K562 (cell line): ENCODE measurements around the gene B3GALNT2. TPM values are rescaled to one million over a fixed set of nuclear protein-coding genes. Genes with fewer than 3 reads are reported as not detected.

ENCODE experiments used
- ARNT ChIP-seq, 2 experiments: fragments of 450-650 bp; IDR thresholded peaks; 2 replicates each; pipeline ENCODE4 v1.6.1; 2016; ENCODE audit warnings: mild to moderate bottlenecking in 1 of 2
- BCOR ChIP-seq: fragments of 450-650 bp; IDR thresholded peaks from 2 replicates; pipeline ENCODE4 v1.6.1; 2016
- BRD4 ChIP-seq: fragments of 200-600 bp; sonication (generic); IDR thresholded peaks from 2 replicates; pipeline ENCODE4 v1.6.1; 2017; ENCODE audit warnings: inconsistent platforms
- CXXC5 ChIP-seq: fragments of 250-450 bp; sonication (Bioruptor Pico); IDR thresholded peaks from 2 replicates; pipeline ENCODE4 v1.8.0; 2022; ENCODE audit warnings: inconsistent platforms, mild to moderate bottlenecking, moderate library complexity
- DDX20 ChIP-seq: fragments of 450-650 bp; IDR thresholded peaks from 2 replicates; pipeline ENCODE4 v1.6.1; 2016; ENCODE audit warnings: missing genetic modification characterization, low read depth, mild to moderate bottlenecking, missing compliant biosample characterization, moderate library complexity
- ELF1 ChIP-seq: fragments of 200-800 bp; sonication (Bioruptor generic); IDR thresholded peaks from 2 replicates; pipeline ENCODE4 v1.6.1; 2016; ENCODE audit warnings: missing genetic modification characterization, missing compliant biosample characterization
- EWSR1 ChIP-seq: fragments of 450-650 bp; IDR thresholded peaks from 2 replicates; pipeline ENCODE4 v1.6.1; 2018; ENCODE audit warnings: borderline replicate concordance, mild to moderate bottlenecking, low read depth, moderate library complexity; ENCODE audit not compliant: partially characterized antibody
- FOXA1 ChIP-seq: fragments of 450-650 bp; IDR thresholded peaks from 2 replicates; pipeline ENCODE4 v1.6.1; 2016; ENCODE audit warnings: mild to moderate bottlenecking, borderline replicate concordance
- FOXJ2 ChIP-seq: fragments of 200-800 bp; sonication (Bioruptor generic); IDR thresholded peaks from 2 replicates; pipeline ENCODE4 v1.6.1; 2016; ENCODE audit warnings: missing genetic modification characterization, missing compliant biosample characterization
- HDAC6 ChIP-seq: IDR thresholded peaks from 2 replicates; pipeline ENCODE4 v1.6.1; 2012; ENCODE audit warnings: low read depth, mild to moderate bottlenecking, control low read depth, inconsistent platforms, low read length, moderate library complexity
- MCM5 ChIP-seq: fragments of 450-650 bp; IDR thresholded peaks from 2 replicates; pipeline ENCODE4 v1.6.1; 2016; ENCODE audit warnings: low read depth
- NFRKB ChIP-seq: fragments of 450-650 bp; IDR thresholded peaks from 2 replicates; pipeline ENCODE4 v1.6.1; 2016; ENCODE audit warnings: low read depth
- PHF20 ChIP-seq: fragments of 450-650 bp; IDR thresholded peaks from 2 replicates; pipeline ENCODE4 v1.6.1; 2018; ENCODE audit not compliant: partially characterized antibody
- RFX1 ChIP-seq: fragments of 450-650 bp; IDR thresholded peaks from 2 replicates; pipeline ENCODE4 v1.6.1; 2016; ENCODE audit warnings: mild to moderate bottlenecking, moderate library complexity
- TRIM25 ChIP-seq: fragments of 450-650 bp; IDR thresholded peaks from 2 replicates; pipeline ENCODE4 v1.7.0; 2016; ENCODE audit warnings: borderline replicate concordance
- ZBTB1 ChIP-seq: sonication (generic); formaldehyde crosslinking; IDR thresholded peaks from 2 replicates; pipeline ENCODE4 v1.8.1; 2023; ENCODE audit warnings: missing genetic modification reagents, low read depth, mild to moderate bottlenecking, borderline replicate concordance
- ZFPM2 ChIP-seq: fragments of 250-450 bp; sonication (Bioruptor Pico); IDR thresholded peaks from 2 replicates; pipeline ENCODE4 v1.5.1; 2022; ENCODE audit warnings: mild to moderate bottlenecking
- ZNF431 ChIP-seq: sonication (generic); formaldehyde crosslinking; IDR thresholded peaks from 2 replicates; pipeline ENCODE4 v1.8.0; 2022; ENCODE audit warnings: mild to moderate bottlenecking, missing genetic modification reagents
- ZNF551 ChIP-seq: fragments of 250-450 bp; sonication (Bioruptor Pico); IDR thresholded peaks from 2 replicates; pipeline ENCODE4 v1.5.0; 2021; ENCODE audit warnings: mild to moderate bottlenecking, moderate library complexity
- ZNF740 ChIP-seq, 3 experiments: fragments of 200-800 bp in 1 of 3; sonication (Bioruptor generic) in 1 of 3; sonication (generic) in 1 of 3; formaldehyde crosslinking in 1 of 3; IDR thresholded peaks; 2 replicates each; pipeline versions ENCODE4 v1.6.1 to v1.8.0; 2016 to 2022; ENCODE audit warnings: mild to moderate bottlenecking in 2 of 3, missing compliant biosample characterization in 2 of 3, missing genetic modification characterization in 2 of 3, missing genetic modification reagents in 1 of 3
- ZNF77 ChIP-seq: fragments of 250-450 bp; sonication (Bioruptor Pico); IDR thresholded peaks from 2 replicates; pipeline ENCODE4 v1.5.0; 2020
- ZNF79 ChIP-seq: fragments of 250-450 bp; sonication (Bioruptor Pico); IDR thresholded peaks from 2 replicates; pipeline ENCODE4 v1.4.0; 2020; ENCODE audit warnings: low read depth, mild to moderate bottlenecking, moderate library complexity
- polyA plus RNA-seq, 8 experiments: library from polyadenylated mRNA; depleted of rRNA in 4 of 8; stranded (reverse) in 5 of 8; unstranded in 3 of 8; fragments of >200 nt; fragmentation: Nextera tagmentation in 2 of 8; fragmentation: Illumina TruSeq in 1 of 8; extraction: Ambion mirVana in 2 of 8; extraction: Trizol in 1 of 8; gene quantifications; 2 replicates each; pipeline versions ENCODE4 v1.2.1 to v1.2.3, GENCODE V29; 2011 to 2014; ENCODE audit warnings: inconsistent platforms in 1 of 8, missing spikeins in 1 of 8
- total RNA-seq, 7 experiments: library from RNA; depleted of rRNA in 6 of 7; stranded (reverse); fragments of >200 nt in 6 of 7; fragmentation: Illumina TruSeq in 2 of 7; extraction: Trizol in 2 of 7; gene quantifications; 2 replicates each; pipeline versions ENCODE4 v1.2.1 to v1.2.3, GENCODE V29; 2011 to 2021; ENCODE audit warnings: low replicate concordance in 1 of 7
- TF ChIP-seq, protein P1 (sequence below): fragments of 450-650 bp; formaldehyde crosslinking; IDR thresholded peaks from 2 replicates; pipeline ENCODE4 v1.4.0; 2020; ENCODE audit warnings: mild to moderate bottlenecking, moderate library complexity
- TF ChIP-seq, protein P2 (sequence below): fragments of 250-450 bp; sonication (Bioruptor Pico); IDR thresholded peaks from 2 replicates; pipeline ENCODE4 v1.4.0; 2020; ENCODE audit warnings: mild to moderate bottlenecking, moderate library complexity

The B3GALNT2 gene
- total and polyA plus RNA-seq, 9 of the 15 experiments (the other 6 are each of a cell fraction or from before 2014, with no cell fraction given): 2.0 to 31.7 (median 22.9) TPM

GRCh38 chr1:235504494-235505222, 406 bp upstream of the B3GALNT2 start (continued):
- peak; percentile 97 for TF ChIP-seq CXXC5 (CRISPR knock-in tag)
- no peak for TF ChIP-seq DDX20 (tag)
- no peak for TF ChIP-seq EWSR1
- TF ChIP-seq ZBTB1 (CRISPR knock-in tag): peak; percentile 90
- TF ChIP-seq, protein P1, sequence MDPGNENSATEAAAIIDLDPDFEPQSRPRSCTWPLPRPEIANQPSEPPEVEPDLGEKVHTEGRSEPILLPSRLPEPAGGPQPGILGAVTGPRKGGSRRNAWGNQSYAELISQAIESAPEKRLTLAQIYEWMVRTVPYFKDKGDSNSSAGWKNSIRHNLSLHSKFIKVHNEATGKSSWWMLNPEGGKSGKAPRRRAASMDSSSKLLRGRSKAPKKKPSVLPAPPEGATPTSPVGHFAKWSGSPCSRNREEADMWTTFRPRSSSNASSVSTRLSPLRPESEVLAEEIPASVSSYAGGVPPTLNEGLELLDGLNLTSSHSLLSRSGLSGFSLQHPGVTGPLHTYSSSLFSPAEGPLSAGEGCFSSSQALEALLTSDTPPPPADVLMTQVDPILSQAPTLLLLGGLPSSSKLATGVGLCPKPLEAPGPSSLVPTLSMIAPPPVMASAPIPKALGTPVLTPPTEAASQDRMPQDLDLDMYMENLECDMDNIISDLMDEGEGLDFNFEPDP: no peak
- peak; percentile 91 for TF ChIP-seq ZNF431
- no peak; the same call in 1 of the 2 replicates for TF ChIP-seq FOXJ2 (tag)
- TF ChIP-seq ZFPM2 (CRISPR knock-in tag): no peak
- TF ChIP-seq BCOR: peak; percentile 70
- peak; percentile 46 for TF ChIP-seq PHF20
- no peak; the same call in 1 of the 2 replicates for TF ChIP-seq ZNF79 (CRISPR knock-in tag)
- no peak for TF ChIP-seq MCM5
- TF ChIP-seq ZNF740 (CRISPR knock-in tag; IDR thresholded peaks at IDR 0.05): 0 out of 2 replicates have a peak, but pooled peaks have one; percentile 37
- TF ChIP-seq ZNF740 (tag; IDR thresholded peaks at IDR 0.05): no peak
- TF ChIP-seq HDAC6: no peak
- no peak for TF ChIP-seq ZNF551
- no peak for TF ChIP-seq FOXA1
- TF ChIP-seq, protein P2, sequence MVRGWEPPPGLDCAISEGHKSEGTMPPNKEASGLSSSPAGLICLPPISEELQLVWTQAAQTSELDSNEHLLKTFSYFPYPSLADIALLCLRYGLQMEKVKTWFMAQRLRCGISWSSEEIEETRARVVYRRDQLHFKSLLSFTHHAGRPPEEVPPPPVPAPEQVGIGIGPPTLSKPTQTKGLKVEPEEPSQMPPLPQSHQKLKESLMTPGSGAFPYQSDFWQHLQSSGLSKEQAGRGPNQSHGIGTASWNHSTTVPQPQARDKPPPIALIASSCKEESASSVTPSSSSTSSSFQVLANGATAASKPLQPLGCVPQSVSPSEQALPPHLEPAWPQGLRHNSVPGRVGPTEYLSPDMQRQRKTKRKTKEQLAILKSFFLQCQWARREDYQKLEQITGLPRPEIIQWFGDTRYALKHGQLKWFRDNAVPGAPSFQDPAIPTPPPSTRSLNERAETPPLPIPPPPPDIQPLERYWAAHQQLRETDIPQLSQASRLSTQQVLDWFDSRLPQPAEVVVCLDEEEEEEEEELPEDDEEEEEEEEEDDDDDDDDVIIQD (CRISPR knock-in tag): peak; percentile 83; the same call in 1 of the 2 replicates
- peak; percentile 65; the same call in 1 of the 2 replicates for TF ChIP-seq ELF1 (tag)
- TF ChIP-seq RFX1: no peak
- TF ChIP-seq ARNT (IDR thresholded peaks at IDR 0.05): 0 out of 4 replicates have a peak, but pooled peaks of 1 of the 2 experiments have one; percentile 31
- TF ChIP-seq NFRKB: no peak; the same call in 1 of the 2 replicates
- TF ChIP-seq BRD4: no peak
- no peak for TF ChIP-seq TRIM25
- TF ChIP-seq ZNF77 (CRISPR knock-in tag): no peak
